Fibroblast of the aortic adventitia (primary cell): ENCODE data around the gene ARHGEF25. TPM values are rescaled to one million over a fixed set of nuclear protein-coding genes. Genes with fewer than 3 reads are reported as not detected.
"Not testable (repeated sequence)": the region's sequence is repeated elsewhere in the genome, so short reads cannot be mapped to it uniquely, and the experiment has no call there.

ENCODE experiments used
- DNase-seq: peaks from one replicate; pipeline ENCODE4 v3.0.0-alpha.2; 2010; ENCODE audit warnings: low read depth
- H3K4me3 ChIP-seq: 2 replicates; pipeline ENCODE4 v1.5.1; 2011; ENCODE audit warnings: low read depth, mild to moderate bottlenecking, control low read depth, low read length, moderate library complexity
- total RNA-seq: library from RNA; depleted of rRNA; stranded (reverse); fragments of >200 nt; gene quantifications from 2 replicates; pipeline ENCODE4 v1.2.3, GENCODE V29; 2012; ENCODE audit warnings: low replicate concordance
- TF ChIP-seq, protein P1 (sequence below): IDR thresholded peaks from 2 replicates; pipeline ENCODE4 v1.5.1; 2011; ENCODE audit warnings: mild to moderate bottlenecking, low read length, control low read depth, inconsistent platforms; ENCODE audit not compliant: insufficient read depth

Gene ARHGEF25
- total RNA-seq, 1 donor: 18.3 TPM

- no peak overlapping the region for H3K4me3 ChIP-seq
- TF ChIP-seq, protein P1, sequence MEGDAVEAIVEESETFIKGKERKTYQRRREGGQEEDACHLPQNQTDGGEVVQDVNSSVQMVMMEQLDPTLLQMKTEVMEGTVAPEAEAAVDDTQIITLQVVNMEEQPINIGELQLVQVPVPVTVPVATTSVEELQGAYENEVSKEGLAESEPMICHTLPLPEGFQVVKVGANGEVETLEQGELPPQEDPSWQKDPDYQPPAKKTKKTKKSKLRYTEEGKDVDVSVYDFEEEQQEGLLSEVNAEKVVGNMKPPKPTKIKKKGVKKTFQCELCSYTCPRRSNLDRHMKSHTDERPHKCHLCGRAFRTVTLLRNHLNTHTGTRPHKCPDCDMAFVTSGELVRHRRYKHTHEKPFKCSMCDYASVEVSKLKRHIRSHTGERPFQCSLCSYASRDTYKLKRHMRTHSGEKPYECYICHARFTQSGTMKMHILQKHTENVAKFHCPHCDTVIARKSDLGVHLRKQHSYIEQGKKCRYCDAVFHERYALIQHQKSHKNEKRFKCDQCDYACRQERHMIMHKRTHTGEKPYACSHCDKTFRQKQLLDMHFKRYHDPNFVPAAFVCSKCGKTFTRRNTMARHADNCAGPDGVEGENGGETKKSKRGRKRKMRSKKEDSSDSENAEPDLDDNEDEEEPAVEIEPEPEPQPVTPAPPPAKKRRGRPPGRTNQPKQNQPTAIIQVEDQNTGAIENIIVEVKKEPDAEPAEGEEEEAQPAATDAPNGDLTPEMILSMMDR: no peak
- DNase-seq: no peak
These were observed 25.1 kb upstream of the ARHGEF25 start for GRCh38 chr12:57586128-57586527.

GRCh38 chr12:57586832-57587429, 24.3 kb upstream of the ARHGEF25 start:
- TF ChIP-seq, protein P1: no peak
- no peak overlapping the region for H3K4me3 ChIP-seq
- no peak for DNase-seq

DNA sequence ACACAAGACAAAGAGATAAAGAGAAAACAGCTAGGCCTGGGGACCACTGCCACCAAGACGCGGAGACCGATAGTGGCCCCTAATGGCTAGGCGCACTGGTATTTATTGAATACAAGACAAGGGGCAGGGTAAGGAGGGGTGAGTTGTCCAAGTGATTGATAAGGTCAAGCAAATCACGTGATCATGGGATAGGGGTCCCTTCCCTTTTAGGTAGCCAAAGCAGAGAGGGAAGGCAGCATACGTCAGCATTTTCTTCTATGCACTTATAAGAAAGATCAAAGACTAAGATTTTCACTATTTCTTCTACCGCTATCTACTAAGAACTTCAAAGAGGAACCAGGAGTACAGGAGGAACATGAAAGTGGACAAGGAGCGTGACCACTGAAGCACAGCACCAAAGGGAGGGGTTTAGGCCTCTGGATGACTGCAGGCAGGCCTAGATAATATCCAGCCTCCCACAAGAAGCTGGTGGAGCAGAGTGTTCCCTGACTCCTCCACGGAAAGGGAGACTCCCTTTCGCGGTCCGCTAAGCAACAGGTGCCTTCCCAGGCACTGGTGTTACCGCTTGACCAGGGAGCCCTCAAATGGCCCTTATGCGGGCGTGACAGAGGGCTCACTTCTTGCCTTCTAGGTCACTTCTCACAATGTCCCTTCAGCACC, 22.2 kb upstream of the ARHGEF25 start:
- not testable (repeated sequence) for H3K4me3 ChIP-seq, DNase-seq

DNA sequence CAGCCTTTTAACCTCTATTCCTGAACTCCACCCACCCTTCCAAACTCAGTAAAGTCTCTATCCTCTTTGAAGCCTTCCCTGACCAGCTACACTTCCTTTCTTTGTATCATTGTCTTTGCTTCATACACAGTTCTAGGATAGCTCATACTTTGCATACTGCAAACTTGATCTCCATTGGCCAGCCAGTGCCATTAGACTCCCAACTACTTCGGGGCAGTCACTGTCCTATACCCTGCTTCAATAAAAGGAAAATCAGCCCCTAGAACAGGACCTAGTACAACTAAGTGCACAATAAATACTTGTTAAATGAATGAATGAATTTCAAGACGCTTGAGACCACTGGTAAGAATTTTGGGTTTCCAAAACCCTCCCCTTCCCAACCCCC, 20.8 kb upstream of the ARHGEF25 start:
- TF ChIP-seq, protein P1: no peak
- peak overlapping the region; percentile 82 for H3K4me3 ChIP-seq
- no peak for DNase-seq

DNA sequence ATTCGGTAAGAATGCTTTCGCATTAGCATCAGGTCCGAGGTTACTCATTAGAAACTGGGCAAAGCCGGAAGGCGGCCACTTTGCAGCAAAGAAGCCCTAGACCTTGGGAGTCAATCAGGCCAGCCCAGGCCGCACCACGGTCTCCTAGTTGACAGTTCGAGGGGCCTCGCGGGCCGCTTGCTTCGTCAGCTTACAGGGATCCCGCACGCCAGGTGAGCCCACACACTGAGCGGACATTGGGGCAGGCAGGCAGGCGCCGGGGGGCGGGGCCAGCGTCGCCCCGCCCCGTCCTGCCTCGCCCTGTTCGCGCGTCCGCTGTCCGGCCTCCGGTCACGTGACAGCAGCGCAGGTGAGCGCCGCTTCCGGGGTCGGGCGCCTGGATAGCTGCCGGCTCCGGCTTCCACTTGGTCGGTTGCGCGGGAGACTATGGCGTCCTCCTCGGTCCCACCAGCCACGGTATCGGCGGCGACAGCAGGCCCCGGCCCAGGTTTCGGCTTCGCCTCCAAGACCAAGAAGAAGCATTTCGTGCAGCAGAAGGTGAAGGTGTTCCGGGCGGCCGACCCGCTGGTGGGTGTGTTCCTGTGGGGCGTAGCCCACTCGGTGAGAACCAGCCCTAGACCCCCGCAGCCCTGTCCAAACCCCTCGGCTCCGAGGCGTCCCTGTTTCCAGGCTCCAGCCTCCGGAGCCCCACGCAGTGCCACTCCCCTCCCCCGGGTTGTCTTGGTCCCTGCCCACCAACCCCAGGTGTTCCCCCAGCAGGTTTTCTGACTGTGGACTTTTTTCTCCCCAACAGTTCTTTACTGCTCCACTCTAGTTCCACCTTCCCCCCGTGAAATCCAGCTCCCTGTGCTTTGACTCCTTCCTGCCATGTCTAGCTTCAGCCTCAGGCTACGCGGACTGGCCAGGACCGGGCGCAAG, 20.1 kb upstream of the ARHGEF25 start, which contains the start of gene PIP4K2C:
TSS of gene PIP4K2C (plus strand) at position 329 of the 918 bp plus-strand sequence. CDS start at position 427, 98 bp downstream.
- TF ChIP-seq, protein P1: no peak
- peak; percentile 34 for DNase-seq
- H3K4me3 ChIP-seq: peak within 1 kb of the TSS; percentile 82

DNA sequence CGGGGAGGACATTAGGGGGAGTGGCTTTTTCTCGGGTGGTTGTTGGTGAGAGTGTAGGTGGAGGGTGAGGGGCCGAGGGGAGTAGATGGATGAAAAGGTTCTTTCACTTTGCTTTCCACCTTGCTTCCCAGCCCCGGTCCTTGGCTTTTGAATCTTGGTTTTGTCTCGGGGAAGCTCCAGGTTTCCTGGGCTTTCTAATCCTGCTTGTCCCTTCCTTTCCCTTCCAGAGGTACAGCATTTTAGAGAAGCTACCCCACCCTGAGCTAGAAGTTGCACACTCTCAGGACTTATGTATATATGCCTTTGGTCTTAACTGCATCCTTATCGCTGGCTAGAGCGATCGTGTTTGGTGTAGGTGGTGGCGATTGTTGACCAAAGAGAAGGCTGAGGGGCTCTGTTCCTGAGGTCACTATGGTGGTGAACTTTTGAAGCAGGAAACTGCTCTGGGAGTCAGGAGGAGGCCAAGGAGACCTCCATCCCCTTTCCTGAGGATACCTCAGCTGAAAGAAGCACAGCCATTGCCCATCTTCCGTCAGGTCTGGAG, 19.4 kb upstream of the ARHGEF25 start:
- DNase-seq: no peak
- peak overlapping the region; percentile 82 for H3K4me3 ChIP-seq
- TF ChIP-seq, protein P1: no peak
